Central memory CD8-positive, alpha-beta T cell (primary cell): ENCODE results near the gene MST1R.

Source experiments
- ATAC-seq: fragments of 150-1000 bp; cut with Tn5 transposase; replicated peaks from 2 replicates; pipeline ENCODE4 v1.10.0; 2022; ENCODE audit warnings: mild to moderate bottlenecking, moderate FRiP score, moderate number of reproducible peaks; ENCODE audit not compliant: poor library complexity, severe bottlenecking; ENCODE audit errors: extremely low read depth
- DNase-seq, 2 donors: peaks; one replicate each; pipeline ENCODE4 v3.0.0; 2021; ENCODE audit warnings: low spot score in 2 of 2
- H3K27ac Mint-ChIP-seq: one replicate; pipeline ENCODE4 v1.8.0; 2022; ENCODE audit warnings: low read depth, mild to moderate bottlenecking, moderate library complexity, mixed read lengths
- H3K27me3 Mint-ChIP-seq: one replicate; pipeline ENCODE4 v1.8.0; 2022; ENCODE audit warnings: mixed read lengths
- H3K36me3 Mint-ChIP-seq: one replicate; pipeline ENCODE4 v1.8.0; 2022; ENCODE audit warnings: mild to moderate bottlenecking, moderate library complexity, mixed read lengths; ENCODE audit not compliant: insufficient read depth
- H3K4me1 Mint-ChIP-seq: one replicate; pipeline ENCODE4 v1.8.0; 2022; ENCODE audit warnings: mixed read lengths
- H3K4me3 Mint-ChIP-seq: one replicate; pipeline ENCODE4 v1.8.0; 2022; ENCODE audit warnings: mild to moderate bottlenecking, moderate library complexity, mixed read lengths
- H3K9me3 Mint-ChIP-seq: one replicate; pipeline ENCODE4 v1.8.0; 2022; ENCODE audit warnings: mixed read lengths

MST1R gene

GRCh38 chr3:49882166-49882565 is 21.5 kb downstream of the MST1R start:
- H3K9me3 Mint-ChIP-seq = no peaks in the 10 kb centered on the region
- H3K4me3 Mint-ChIP-seq = no peak overlapping the region
- DNase-seq (no peak), ATAC-seq (no peak)
- no peaks in the 10 kb centered on the region for H3K36me3 Mint-ChIP-seq
- no peak overlapping the region for H3K27ac Mint-ChIP-seq
- no peaks in the 10 kb centered on the region for H3K27me3 Mint-ChIP-seq
- no peaks in the 10 kb centered on the region for H3K4me1 Mint-ChIP-seq

- H3K27ac Mint-ChIP-seq = no peak overlapping the region
- no peaks in the 10 kb centered on the region for H3K36me3 Mint-ChIP-seq
- H3K4me3 Mint-ChIP-seq = no peak overlapping the region
- H3K9me3 Mint-ChIP-seq = no peaks in the 10 kb centered on the region
- no peaks in the 10 kb centered on the region for H3K4me1 Mint-ChIP-seq
- DNase-seq (no peak), ATAC-seq (no peak)
- H3K27me3 Mint-ChIP-seq = no peaks in the 10 kb centered on the region
These were observed 22.9 kb downstream of the MST1R start for GRCh38 chr3:49880581-49881315.

GRCh38 chr3:49879721-49880120 is 24.0 kb downstream of the MST1R start:
- Mint-ChIP-seq H3K4me3 (no peak overlapping the region), H3K4me1 (no peaks in the 10 kb centered on the region), H3K9me3 (no peaks in the 10 kb centered on the region), H3K36me3 (no peaks in the 10 kb centered on the region), H3K27ac (no peak overlapping the region), H3K27me3 (no peaks in the 10 kb centered on the region)
- DNase-seq (no peak), ATAC-seq (no peak)

GRCh38 chr3:49878686-49879085 is 25.0 kb downstream of the MST1R start:
- no peak overlapping the region for H3K4me3 Mint-ChIP-seq
- no peaks in the 10 kb centered on the region for H3K9me3 Mint-ChIP-seq
- no peaks in the 10 kb centered on the region for H3K27me3 Mint-ChIP-seq
- H3K4me1 Mint-ChIP-seq = no peaks in the 10 kb centered on the region
- no peak for ATAC-seq
- H3K27ac Mint-ChIP-seq = no peak overlapping the region
- H3K36me3 Mint-ChIP-seq = no peaks in the 10 kb centered on the region
- no peak for DNase-seq

DNA sequence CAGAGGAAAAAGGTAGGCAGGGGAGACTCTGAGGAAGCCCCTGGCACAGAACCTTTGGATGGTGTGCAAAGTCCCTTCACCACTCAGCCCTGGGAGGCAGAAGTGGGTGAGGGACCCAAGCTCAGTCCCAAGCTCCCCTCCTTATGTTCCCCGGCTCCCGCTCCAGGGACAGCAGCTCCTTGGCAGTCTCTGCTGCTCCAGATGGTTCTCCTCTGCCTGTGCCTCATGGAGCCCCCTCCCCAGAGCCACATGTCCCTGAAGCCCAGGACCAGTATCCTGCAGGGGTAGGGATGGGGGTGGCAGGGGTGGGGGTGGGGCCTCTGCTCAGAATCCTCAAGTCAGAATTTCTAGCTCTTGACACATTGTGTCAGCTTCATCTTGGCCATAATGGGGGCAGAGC is 26.0 kb downstream of the MST1R start:
- Mint-ChIP-seq H3K27me3 (no peaks in the 10 kb centered on the region), H3K9me3 (no peaks in the 10 kb centered on the region), H3K4me1 (no peaks in the 10 kb centered on the region), H3K36me3 (no peaks in the 10 kb centered on the region), H3K27ac (no peak overlapping the region), H3K4me3 (no peak overlapping the region)
- no peak for DNase-seq
- ATAC-seq = no peak

GRCh38 chr3:49876567-49876966 is 27.1 kb downstream of the MST1R start:
- ATAC-seq (no peak), DNase-seq (no peak)
- H3K4me1 Mint-ChIP-seq = no peaks in the 10 kb centered on the region
- H3K27ac Mint-ChIP-seq = no peak overlapping the region
- H3K4me3 Mint-ChIP-seq = no peak overlapping the region
- H3K36me3 Mint-ChIP-seq = no peaks in the 10 kb centered on the region
- H3K27me3 Mint-ChIP-seq = peaks cover 3% of the 10 kb centered on the region
- no peaks in the 10 kb centered on the region for H3K9me3 Mint-ChIP-seq

- Mint-ChIP-seq H3K27me3 (peaks cover 15% of the 10 kb centered on the region), H3K4me1 (no peaks in the 10 kb centered on the region), H3K27ac (no peak overlapping the region), H3K9me3 (no peaks in the 10 kb centered on the region), H3K36me3 (no peaks in the 10 kb centered on the region), H3K4me3 (no peak overlapping the region)
- ATAC-seq (no peak), DNase-seq (no peak)
These were observed 30.1 kb downstream of the MST1R start for GRCh38 chr3:49873623-49874022.

- ATAC-seq (peak; percentile 50), DNase-seq (no peak)
- Mint-ChIP-seq H3K4me1 (no peaks in the 10 kb centered on the region), H3K36me3 (no peaks in the 10 kb centered on the region), H3K27ac (peak overlapping the region; percentile 61), H3K27me3 (peaks cover 23% of the 10 kb centered on the region), H3K4me3 (no peak overlapping the region), H3K9me3 (no peaks in the 10 kb centered on the region)
These were observed 30.8 kb downstream of the MST1R start for GRCh38 chr3:49872801-49873281.

GRCh38 chr3:49871531-49872153 is 32.0 kb downstream of the MST1R start:
- no peak overlapping the region for H3K4me3 Mint-ChIP-seq
- no peak for ATAC-seq
- H3K36me3 Mint-ChIP-seq = no peaks in the 10 kb centered on the region
- peaks cover 35% of the 10 kb centered on the region for H3K27me3 Mint-ChIP-seq
- no peaks in the 10 kb centered on the region for H3K9me3 Mint-ChIP-seq
- H3K27ac Mint-ChIP-seq = peak overlapping the region; percentile 61
- no peaks in the 10 kb centered on the region for H3K4me1 Mint-ChIP-seq
- no peak for DNase-seq

- peak within 1 kb of the TSS; percentile 43 for H3K4me3 Mint-ChIP-seq
- peaks cover 55% of the 10 kb centered on the region for H3K27me3 Mint-ChIP-seq
- H3K27ac Mint-ChIP-seq = no peak within 1 kb of the TSS
- H3K4me1 Mint-ChIP-seq = no peaks in the 10 kb centered on the region
- ATAC-seq (peak; percentile 57), DNase-seq (no peak)
- no peaks in the 10 kb centered on the region for H3K36me3 Mint-ChIP-seq
- H3K9me3 Mint-ChIP-seq = no peaks in the 10 kb centered on the region
These were observed 34.0 kb downstream of the MST1R start, which contains the start of gene CAMKV for GRCh38 chr3:49869525-49870126. CAMKV (minus strand) TSS chr3:49869906; CDS start chr3:49862388, 7,518 bp downstream.

- peaks cover 62% of the 10 kb centered on the region for H3K27me3 Mint-ChIP-seq
- no peaks in the 10 kb centered on the region for H3K36me3 Mint-ChIP-seq
- no peaks in the 10 kb centered on the region for H3K4me1 Mint-ChIP-seq
- no peak for ATAC-seq
- no peaks in the 10 kb centered on the region for H3K9me3 Mint-ChIP-seq
- peak overlapping the region; percentile 43 for H3K4me3 Mint-ChIP-seq
- DNase-seq = no peak
- H3K27ac Mint-ChIP-seq = no peak overlapping the region
These were observed 34.7 kb downstream of the MST1R start for GRCh38 chr3:49868862-49869466.

DNA sequence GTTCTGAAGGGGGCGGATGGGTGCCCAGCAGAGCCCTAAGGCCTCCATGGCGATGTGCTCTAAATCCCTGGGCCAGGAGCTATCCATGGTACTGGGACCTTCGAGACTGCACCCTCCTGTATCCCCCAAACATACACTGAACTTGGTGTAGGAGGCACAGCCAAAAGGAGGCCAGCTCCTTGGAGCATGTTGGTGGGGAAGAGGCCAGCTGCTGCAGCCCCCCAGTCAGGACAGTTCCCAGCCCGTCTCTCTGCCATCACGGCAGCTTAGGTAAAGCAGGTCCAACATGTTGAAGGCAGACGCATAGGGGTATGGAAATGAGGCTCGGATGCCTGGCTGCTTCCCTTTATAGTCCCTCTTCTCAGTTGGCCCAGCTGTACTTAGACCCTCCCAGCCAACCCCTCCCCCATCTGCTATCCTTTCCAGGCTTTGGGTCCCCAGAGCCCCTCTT is 35.8 kb downstream of the MST1R start:
- Mint-ChIP-seq H3K4me1 (no peaks in the 10 kb centered on the region), H3K4me3 (no peak overlapping the region), H3K9me3 (no peaks in the 10 kb centered on the region), H3K36me3 (no peaks in the 10 kb centered on the region), H3K27me3 (peaks cover 72% of the 10 kb centered on the region), H3K27ac (no peak overlapping the region)
- no peak for ATAC-seq
- no peak for DNase-seq
